T-helper 2 cell (primary cell): ENCODE data around the gene WNT7B.

Experiments
- DNase-seq, 5 experiments: peaks; one replicate each; pipeline versions ENCODE4 v3.0.0 to v3.0.0-alpha.2; 2012 to 2022

Gene WNT7B

DNA sequence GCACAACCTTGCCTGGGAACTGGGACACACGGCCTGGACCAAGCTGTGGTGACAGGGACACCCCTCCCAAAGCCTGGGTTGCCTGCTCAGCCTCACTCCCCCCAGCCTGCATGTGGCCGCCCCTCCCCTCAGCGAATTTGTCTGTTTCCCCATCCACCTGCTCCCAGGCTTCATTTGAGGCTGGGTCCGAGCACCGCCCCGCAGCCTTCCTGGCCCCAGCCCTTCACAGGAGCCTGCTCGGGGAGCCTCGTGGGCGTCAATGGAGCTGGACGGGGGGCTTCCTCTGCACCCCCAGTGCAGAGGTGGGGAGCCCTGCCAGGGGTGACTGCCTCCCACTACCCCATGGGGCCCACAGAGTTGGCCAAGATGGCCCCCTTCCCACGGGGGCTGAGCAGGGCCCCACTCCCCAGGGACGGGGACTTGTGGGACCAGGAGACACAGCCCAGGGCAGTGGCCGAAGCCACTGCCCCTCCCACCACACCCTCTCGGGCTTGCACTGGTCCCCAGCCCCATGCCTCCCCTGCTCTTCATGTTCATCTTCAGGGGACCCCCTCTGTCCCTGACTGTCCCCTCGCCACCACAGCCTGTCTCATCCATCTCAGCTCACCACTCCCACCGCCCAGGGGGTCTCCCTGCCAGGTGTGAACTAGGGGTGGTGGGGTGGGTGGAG, 91.7 kb downstream of the WNT7B start:
- DNase-seq, result no peak

- no peak for DNase-seq
Measured at GRCh38 chr22:45884201-45885062, 92.5 kb downstream of the WNT7B start.

GRCh38 chr22:45883811-45884170, 93.2 kb downstream of the WNT7B start:
- DNase-seq, result no peak

DNA sequence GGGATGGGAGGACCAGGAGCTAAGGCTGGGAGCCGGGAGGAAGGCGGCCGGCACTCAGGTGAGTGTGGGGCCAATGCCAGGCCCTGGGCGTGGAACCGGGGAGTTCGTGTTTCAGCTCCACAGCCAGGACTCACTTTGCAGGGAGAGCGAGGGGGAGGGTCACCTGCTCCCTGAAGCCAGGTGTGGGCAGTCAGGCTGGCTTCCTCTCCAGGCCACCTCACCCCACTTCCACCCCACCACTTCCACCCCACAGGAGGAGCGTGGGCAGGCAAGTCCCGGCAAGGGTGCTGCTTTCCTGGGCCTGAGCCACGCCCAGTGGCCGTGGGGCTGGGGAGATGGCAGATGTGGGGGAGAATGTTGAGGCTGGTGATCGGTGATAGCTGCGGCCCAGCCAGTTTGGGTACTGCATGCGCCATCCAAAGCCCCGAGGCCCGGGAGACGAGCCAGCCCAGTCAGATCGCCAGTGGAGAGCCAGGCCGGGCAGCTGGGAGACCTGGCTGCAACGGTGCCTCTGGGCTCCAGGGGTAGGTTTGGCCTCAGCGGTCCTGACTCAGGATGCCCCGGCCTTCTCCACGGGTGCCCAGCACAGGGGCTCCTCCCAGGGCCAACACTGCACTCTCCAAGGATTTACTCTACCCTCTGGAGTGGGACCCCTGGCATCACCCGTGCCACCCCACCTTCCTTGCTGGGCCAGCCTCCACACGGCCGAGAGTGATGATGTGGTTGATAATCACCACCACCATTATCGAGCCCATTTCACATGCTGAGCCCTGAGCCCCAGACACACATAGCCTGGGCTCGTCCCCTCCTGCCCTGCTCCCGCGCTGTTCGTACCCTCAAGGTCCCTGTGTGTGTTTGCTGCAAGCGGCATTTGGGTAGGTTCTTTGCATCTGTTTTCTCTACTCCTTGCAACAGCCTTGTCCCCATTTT, 93.8 kb downstream of the WNT7B start:
- no peak for DNase-seq

- DNase-seq, result no peak
Measured at GRCh38 chr22:45881524-45881875, 95.5 kb downstream of the WNT7B start.

- DNase-seq, result no peak
Measured at GRCh38 chr22:45880716-45881523, 96.0 kb downstream of the WNT7B start.

- DNase-seq, result no peak
Measured at GRCh38 chr22:45880091-45880715, 96.8 kb downstream of the WNT7B start.

GRCh38 chr22:45879552-45879949, 97.4 kb downstream of the WNT7B start:
- no peak for DNase-seq

- no peak for DNase-seq
Measured at GRCh38 chr22:45878901-45879551, 97.9 kb downstream of the WNT7B start.

GRCh38 chr22:45878051-45878781, 98.7 kb downstream of the WNT7B start:
- no peak for DNase-seq

DNA sequence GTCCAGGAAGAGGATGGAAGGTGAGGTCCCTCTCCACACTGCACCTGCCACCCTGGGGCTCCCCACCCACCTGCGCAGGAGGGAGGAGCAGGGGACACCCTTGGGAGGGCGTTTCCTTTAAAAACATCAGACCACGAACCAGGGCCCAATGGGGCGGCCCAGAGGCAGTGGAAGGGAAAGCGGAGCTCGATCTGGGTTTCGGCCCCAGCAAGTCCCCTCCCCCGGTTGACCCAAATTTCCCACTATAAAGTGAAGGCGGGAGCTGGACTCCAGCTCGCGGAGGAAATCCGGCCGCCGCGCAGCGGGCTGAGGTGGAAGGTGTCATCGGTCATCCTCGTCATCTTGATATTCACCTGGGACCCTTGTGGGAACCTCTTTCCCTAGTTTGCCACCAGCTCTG, 99.3 kb downstream of the WNT7B start:
- no peak for DNase-seq

GRCh38 chr22:45877036-45877380, 100.0 kb downstream of the WNT7B start:
- DNase-seq, result no peak

GRCh38 chr22:45876136-45877035, 100.6 kb downstream of the WNT7B start:
- no peak for DNase-seq

DNA sequence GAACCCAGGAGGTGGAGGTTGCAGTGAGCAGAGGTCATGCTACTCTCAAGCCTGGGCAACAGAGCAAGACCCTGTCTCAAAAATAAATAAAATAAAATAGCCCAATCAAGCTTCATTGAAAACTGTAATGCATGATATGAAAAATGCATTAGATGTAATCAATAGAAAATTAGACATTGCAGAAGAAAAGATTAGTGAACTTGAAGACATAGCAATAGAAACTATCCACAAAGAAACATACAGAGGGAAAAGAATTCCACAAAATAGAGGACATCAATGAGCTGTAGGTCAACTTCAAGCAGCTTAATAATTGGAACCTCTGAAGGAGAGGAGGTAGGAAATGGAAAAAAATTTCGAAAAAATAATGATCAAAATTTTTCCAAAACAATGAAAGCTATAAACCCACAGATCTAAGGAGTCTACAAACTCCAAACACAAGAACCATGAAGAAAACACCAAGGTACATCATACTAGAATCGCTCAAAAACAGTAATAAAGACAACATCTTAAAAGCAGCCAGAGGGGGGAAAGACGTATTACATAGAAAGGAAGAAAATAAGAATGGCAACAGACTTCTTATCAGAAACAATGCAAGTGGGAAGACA, 104.2 kb downstream of the WNT7B start:
- DNase-seq, result no peak

DNA sequence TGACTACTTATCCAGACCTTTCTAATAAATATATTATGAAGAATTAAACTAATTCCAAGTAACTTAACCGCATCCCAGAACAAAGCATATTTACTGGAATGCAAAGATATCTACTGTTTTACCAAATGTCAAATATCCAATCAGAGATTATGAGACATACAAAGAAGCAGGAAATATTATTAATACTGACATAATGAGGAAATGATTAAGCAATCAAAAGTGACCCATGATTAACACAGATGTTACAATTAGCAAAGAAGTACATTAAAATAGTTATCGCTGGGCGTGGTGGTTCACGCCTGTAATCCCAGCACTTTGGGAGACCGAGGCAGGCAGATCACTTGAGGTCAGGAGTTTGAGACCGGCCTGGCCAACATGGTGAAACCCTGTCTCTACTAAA, 105.2 kb downstream of the WNT7B start:
- no peak for DNase-seq
